ENCODE data around the gene MAP4K4. TPM values are rescaled to one million over a fixed set of nuclear protein-coding genes. Genes with fewer than 3 reads are reported as not detected.

Gene MAP4K4
- total RNA-seq, 4 donors from 2014 or later, result 25.7 to 42.3 (median 29.8) TPM

DNA sequence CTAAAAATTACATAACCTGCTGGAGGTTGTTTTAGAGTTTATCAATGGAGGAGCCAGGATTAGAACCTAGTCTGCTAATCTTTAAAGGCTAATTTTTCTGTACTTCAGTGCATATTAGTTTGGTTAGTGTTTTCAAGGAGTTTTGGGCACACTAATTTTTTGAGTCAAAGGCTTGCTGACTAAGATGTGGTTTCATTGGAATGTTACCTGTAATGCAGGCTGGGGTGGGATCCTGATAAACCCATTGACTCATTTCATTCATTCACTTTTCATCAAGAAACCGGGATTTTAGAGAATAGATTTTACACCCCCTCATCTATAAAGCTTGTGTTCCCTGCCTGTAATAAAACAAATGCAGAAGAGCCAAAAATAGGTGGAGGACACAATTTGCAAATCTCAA lies 202.4 kb downstream of the MAP4K4 start:
- intact Hi-C loops (cut with DNase I; ENCODE audit: low total_unique reads), result no loop called here
- no peak for DNase-seq (ENCODE audit: low spot score in 2 of 2)
- no peak for TF ChIP-seq POLR2A (IDR thresholded peaks at IDR 0.05)
- TF ChIP-seq, protein P1, sequence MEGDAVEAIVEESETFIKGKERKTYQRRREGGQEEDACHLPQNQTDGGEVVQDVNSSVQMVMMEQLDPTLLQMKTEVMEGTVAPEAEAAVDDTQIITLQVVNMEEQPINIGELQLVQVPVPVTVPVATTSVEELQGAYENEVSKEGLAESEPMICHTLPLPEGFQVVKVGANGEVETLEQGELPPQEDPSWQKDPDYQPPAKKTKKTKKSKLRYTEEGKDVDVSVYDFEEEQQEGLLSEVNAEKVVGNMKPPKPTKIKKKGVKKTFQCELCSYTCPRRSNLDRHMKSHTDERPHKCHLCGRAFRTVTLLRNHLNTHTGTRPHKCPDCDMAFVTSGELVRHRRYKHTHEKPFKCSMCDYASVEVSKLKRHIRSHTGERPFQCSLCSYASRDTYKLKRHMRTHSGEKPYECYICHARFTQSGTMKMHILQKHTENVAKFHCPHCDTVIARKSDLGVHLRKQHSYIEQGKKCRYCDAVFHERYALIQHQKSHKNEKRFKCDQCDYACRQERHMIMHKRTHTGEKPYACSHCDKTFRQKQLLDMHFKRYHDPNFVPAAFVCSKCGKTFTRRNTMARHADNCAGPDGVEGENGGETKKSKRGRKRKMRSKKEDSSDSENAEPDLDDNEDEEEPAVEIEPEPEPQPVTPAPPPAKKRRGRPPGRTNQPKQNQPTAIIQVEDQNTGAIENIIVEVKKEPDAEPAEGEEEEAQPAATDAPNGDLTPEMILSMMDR (IDR thresholded peaks at IDR 0.05), result no peak
- H3K4me3 ChIP-seq (ENCODE audit: low read depth, poor library complexity, severe bottlenecking), result no peak overlapping the region
- WGBS, 2 donors, result 89 to 100% methylated on average over 1 of the region's 1 CpG

DNA sequence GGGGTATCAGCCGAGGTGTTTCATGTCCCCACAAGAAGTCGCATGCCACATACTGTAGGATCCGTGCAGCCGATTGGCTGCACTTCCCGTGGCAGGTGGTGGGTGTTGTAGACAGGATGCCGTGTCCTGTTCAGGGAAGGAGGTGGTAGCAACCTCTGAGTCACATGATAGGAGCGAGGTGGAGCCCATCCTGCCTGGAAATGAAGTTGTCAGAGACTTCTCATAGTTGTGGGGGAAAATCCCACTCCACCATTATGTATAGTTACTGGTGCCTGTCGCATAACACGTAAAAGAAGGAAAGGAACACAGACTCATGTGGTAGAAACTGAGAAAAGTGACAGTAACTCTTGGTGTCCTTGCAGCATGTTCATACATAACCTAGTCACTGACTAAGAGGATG lies 202.9 kb downstream of the MAP4K4 start:
- intact Hi-C loops (cut with DNase I; ENCODE audit: low total_unique reads), result no loop called here
- H3K4me3 ChIP-seq (ENCODE audit: low read depth, poor library complexity, severe bottlenecking), result no peak overlapping the region
- no peak for DNase-seq (ENCODE audit: low spot score in 2 of 2)
- TF ChIP-seq, protein P1 (IDR thresholded peaks at IDR 0.05), result no peak
- TF ChIP-seq POLR2A (IDR thresholded peaks at IDR 0.05), result no peak
- 81 to 89% methylated on average over 9 of the region's 9 CpGs for WGBS, 2 donors

DNA sequence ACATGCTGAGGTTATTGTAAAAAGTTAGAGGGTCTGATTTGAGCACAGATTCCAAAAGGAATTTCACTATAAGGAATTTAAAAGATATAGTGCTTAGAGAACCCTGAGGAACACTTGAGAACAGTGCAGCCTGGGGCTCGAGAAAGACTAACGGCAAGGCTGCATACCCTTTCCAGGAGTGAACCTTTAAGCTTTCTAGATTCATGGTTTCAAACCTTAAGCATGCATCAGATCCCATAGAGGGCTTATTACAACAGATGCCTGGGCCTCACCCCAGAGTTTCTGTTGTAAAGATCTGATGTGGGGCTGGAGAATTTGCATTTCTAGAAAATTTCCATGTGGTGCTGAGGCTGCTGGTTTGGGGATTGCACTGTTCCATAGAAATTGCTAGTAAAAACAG lies 203.7 kb downstream of the MAP4K4 start:
- 88 to 94% methylated on average over 2 of the region's 2 CpGs for WGBS, 2 donors
- TF ChIP-seq, protein P1 (IDR thresholded peaks at IDR 0.05), result no peak
- TF ChIP-seq POLR2A (IDR thresholded peaks at IDR 0.05), result no peak
- intact Hi-C loops (cut with DNase I; ENCODE audit: low total_unique reads), result no loop called here
- DNase-seq (ENCODE audit: low spot score in 2 of 2), result no peak
- no peak overlapping the region for H3K4me3 ChIP-seq (ENCODE audit: low read depth, poor library complexity, severe bottlenecking)

DNA sequence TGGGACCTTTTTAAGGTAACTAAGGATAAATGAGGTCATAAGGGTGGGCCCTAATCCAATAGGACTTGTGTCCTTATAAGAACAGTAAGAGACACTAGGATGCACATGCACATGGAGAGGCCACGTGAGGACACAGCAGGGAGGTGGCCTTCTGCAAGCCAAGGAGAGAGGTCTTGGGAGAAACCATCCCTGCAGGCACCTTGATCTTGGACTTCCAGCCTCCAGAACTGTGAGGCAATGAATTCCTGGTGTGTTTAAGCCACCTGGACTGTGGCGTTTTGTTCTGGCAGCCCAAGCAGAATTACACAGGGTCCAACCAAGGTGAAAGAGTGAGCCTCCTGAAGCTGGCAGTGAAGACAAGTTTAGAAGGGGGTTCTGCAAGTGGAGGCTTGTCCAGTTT lies 204.7 kb downstream of the MAP4K4 start:
- H3K4me3 ChIP-seq (ENCODE audit: low read depth, poor library complexity, severe bottlenecking), result no peak overlapping the region
- no peak for TF ChIP-seq POLR2A (IDR thresholded peaks at IDR 0.05)
- TF ChIP-seq, protein P1 (IDR thresholded peaks at IDR 0.05), result no peak
- no peak for DNase-seq (ENCODE audit: low spot score in 2 of 2)
- WGBS, 2 donors, result 78 to 96% methylated on average over 2 of the region's 2 CpGs
- intact Hi-C loops (cut with DNase I; ENCODE audit: low total_unique reads), result no loop called here

DNA sequence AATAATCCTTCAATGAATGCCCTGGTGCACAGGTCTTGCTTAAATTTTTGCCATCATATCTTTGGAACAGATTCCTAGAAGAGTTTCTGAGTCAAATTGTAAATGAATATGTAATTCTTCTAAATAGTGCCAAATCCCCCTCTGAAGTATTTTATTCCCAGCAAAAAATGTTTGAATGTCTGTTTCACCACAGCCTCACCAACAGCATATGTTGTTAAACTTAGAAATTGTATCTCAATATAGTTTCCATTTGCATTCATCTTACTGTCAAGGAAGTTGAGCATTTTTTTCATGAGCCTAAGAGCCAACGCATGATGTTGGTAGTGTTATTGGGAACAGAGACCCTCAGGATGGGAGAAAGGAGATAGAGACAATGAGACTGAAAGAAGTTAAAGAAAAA lies 207.4 kb downstream of the MAP4K4 start:
- no peak overlapping the region for H3K4me3 ChIP-seq (ENCODE audit: low read depth, poor library complexity, severe bottlenecking)
- intact Hi-C loops (cut with DNase I; ENCODE audit: low total_unique reads), result no loop called here
- DNase-seq (ENCODE audit: low spot score in 2 of 2), result no peak
- 88 to 97% methylated on average over 1 of the region's 1 CpG for WGBS, 2 donors
- TF ChIP-seq POLR2A (IDR thresholded peaks at IDR 0.05), result no peak
- TF ChIP-seq, protein P1 (IDR thresholded peaks at IDR 0.05), result no peak

DNA sequence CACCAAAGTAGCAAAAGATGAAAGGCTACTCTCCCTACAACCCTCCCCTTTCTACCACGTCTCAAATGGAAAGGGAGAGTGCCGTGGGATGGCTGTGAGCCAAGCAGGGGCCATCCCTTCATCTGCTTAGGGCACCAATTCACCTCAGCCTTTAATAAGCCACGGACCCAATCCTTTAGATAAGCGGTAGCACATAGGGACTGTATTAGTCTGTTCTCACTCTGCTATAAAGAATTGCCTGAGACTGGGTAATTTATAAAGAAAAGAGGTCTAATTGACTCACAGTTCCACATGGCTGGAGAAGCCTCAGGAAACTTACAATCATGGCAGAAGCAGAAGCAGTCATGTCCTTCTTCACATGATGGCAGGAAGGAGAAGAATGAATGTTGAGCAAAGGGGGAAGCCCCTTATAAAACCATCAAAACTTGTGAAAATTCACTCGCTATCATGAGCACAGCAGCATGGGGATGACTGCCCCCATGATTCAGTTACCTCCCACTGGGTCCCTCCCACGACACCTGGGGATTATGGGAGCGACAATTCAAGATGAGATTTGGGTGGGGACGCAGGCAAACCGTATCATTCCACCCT lies 208.3 kb downstream of the MAP4K4 start:
- DNase-seq (ENCODE audit: low spot score in 2 of 2), result no peak
- H3K4me3 ChIP-seq (ENCODE audit: low read depth, poor library complexity, severe bottlenecking), result no peak overlapping the region
- intact Hi-C loops (cut with DNase I; ENCODE audit: low total_unique reads), result no loop called here
- WGBS, 2 donors, result 72% methylated on average over 9 of the region's 9 CpGs
- TF ChIP-seq, protein P1 (IDR thresholded peaks at IDR 0.05), result no peak
- TF ChIP-seq POLR2A (IDR thresholded peaks at IDR 0.05), result no peak

Measured in lower leg skin (tissue), 4 donors.